Testis (tissue), 2 donors: ENCODE measurements around the gene CD63.

Experiments
- POLR2A ChIP-seq: fragments of 450-650 bp; IDR thresholded peaks from one replicate; pipeline ENCODE4 v1.6.1; 2017; ENCODE audit warnings: antibody characterized with exemption, mild to moderate bottlenecking, moderate library complexity
- TF ChIP-seq, protein P1 (sequence below), 3 experiments: fragments of 450-650 bp in 2 of 3; fragments of 200-600 bp in 1 of 3; sonication (generic) in 1 of 3; IDR thresholded peaks; one replicate each; pipeline ENCODE4 v1.5.1; 2016 to 2019; ENCODE audit warnings: antibody characterized with exemption in 3 of 3, mild to moderate bottlenecking in 2 of 3, moderate library complexity in 1 of 3

DNA sequence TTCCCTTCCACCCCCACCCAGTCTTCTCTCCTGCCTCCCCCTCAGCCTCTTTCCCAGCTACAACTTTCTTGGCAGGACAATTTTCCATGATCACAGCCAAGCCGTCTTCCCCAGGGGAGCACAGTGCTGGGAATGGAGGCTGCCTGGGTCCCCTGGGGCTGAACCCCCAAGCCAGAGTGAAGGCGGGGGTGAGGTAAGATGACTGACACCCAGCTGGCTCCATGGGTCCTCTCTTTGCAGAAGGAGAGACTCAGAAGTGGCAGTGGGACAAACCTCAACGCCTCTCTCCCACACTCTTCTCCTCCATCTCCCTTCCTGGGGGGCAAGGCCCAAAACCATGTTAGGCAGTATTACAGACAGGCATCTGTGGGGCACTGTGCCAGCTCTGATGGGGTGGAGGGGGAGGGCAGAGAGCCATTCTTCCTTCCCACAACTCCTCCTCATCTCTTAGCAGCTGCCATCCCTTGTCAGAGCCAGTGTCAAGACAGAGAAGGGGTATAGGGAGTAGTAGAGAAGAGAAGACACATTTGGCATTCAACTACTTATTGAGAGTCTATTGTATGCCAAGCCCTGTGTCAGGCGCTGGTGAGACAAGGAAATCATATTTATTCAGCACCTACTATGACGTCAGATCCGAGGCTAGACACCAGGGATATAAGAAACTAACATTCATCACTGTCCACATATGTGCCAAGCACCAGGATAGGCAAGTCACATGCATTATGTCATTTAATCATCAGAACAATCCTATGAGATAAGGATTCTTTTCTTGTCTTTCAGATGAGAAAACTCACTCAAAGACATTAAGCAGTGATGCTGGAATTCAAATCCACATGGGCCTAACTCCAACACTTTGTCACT, 24.7 kb downstream of the CD63 start:
- TF ChIP-seq POLR2A: no peak
- TF ChIP-seq, protein P1, sequence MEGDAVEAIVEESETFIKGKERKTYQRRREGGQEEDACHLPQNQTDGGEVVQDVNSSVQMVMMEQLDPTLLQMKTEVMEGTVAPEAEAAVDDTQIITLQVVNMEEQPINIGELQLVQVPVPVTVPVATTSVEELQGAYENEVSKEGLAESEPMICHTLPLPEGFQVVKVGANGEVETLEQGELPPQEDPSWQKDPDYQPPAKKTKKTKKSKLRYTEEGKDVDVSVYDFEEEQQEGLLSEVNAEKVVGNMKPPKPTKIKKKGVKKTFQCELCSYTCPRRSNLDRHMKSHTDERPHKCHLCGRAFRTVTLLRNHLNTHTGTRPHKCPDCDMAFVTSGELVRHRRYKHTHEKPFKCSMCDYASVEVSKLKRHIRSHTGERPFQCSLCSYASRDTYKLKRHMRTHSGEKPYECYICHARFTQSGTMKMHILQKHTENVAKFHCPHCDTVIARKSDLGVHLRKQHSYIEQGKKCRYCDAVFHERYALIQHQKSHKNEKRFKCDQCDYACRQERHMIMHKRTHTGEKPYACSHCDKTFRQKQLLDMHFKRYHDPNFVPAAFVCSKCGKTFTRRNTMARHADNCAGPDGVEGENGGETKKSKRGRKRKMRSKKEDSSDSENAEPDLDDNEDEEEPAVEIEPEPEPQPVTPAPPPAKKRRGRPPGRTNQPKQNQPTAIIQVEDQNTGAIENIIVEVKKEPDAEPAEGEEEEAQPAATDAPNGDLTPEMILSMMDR (IDR thresholded peaks at IDR 0.05): no peak
